Hepatocyte (in vitro differentiated cells): ENCODE data around the gene TMEM242.

ENCODE experiments used
- CTCF ChIP-seq: fragments of 200-600 bp; sonication (generic); IDR thresholded peaks from 2 replicates; pipeline ENCODE4 v1.5.1; 2016; ENCODE audit warnings: antibody characterized with exemption, mild to moderate bottlenecking; ENCODE audit not compliant: poor library complexity
- EZH2 ChIP-seq: fragments of 200-600 bp; sonication (generic); IDR thresholded peaks from 2 replicates; pipeline ENCODE4 v1.6.1; 2016; ENCODE audit warnings: antibody characterized with exemption, mild to moderate bottlenecking, borderline replicate concordance

DNA sequence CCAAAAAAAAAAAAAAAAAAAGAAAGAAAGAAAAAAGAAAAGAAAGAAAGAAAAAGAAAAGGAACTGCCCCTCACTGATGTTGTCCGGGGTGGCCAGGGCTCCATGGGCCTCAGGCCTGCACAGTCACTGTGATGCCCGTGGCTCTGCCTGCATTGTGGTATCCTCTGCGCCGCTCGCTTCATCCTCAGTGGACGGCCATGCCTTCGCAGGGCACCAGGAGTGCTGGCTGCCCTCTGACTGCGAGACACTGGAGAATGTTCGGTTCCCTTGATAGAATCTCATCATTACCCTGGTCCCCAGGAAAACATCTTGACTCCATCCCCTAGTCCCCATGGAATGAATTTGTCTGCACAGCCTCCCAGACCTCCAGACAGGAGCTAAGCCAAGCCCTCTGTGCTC, 61.7 kb downstream of the TMEM242 start:
- TF ChIP-seq EZH2 (no peak), CTCF (no peak)
